IPS DF 19.7 (cell line): Measurements from ENCODE around the gene ST3GAL2.
"Not testable (repeated sequence)": the region's sequence is repeated elsewhere in the genome, so short reads cannot be mapped to it uniquely, and the experiment has no call there.

Experiments
- DNase-seq: peaks from one replicate; pipeline ENCODE4 v3.0.0-alpha.2; 2013; ENCODE audit warnings: low read depth, low spot score

ST3GAL2 gene

DNA sequence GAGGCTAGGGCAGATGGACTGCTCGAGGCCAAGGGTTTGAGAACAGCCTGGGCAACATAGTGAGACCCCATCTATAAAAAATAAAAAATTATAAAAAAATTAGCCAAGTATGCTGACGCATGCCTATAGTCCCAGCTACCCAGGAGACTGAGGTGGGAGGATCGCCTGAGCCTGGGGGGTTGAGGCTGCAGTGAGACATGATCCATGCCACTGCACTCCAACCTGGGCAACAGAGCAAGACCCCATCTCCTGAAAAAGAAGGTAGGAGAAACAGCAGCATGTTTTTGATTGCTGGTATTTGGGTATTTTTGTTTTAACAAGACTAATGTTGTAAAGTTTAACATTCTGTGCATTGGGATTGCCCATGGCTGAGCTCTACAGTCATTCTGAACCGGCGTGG, 101.1 kb downstream of the ST3GAL2 start:
- DNase-seq, result no peak

- DNase-seq, result not testable (repeated sequence)
These were observed 106.2 kb downstream of the ST3GAL2 start for GRCh38 chr16:70332728-70333127.

- DNase-seq, result no peak
These were observed 107.1 kb downstream of the ST3GAL2 start for GRCh38 chr16:70331588-70332358.

GRCh38 chr16:70331091-70331490, 107.8 kb downstream of the ST3GAL2 start:
- no peak for DNase-seq
